ENCODE results near the gene RP2.

Gene RP2

GRCh38 chrX:46836701-46837557, at the start of gene RP2:
RP2 (plus strand) TSS chrX:46837043; CDS start chrX:46837101, 58 bp downstream.
- DNase-seq, result peak; percentile 97

- no peak for DNase-seq
Measured at GRCh38 chrX:46788902-46789301, 47.9 kb upstream of the RP2 start.

- peak; percentile 58 for DNase-seq
Measured at GRCh38 chrX:46791927-46792809, 44.7 kb upstream of the RP2 start.

- no peak for DNase-seq
Measured at GRCh38 chrX:46792810-46793188, 44.0 kb upstream of the RP2 start.

- no peak for DNase-seq
Measured at GRCh38 chrX:46793386-46794143, 43.3 kb upstream of the RP2 start.

GRCh38 chrX:46796574-46797191, 40.2 kb upstream of the RP2 start:
- DNase-seq, result peak; percentile 81

GRCh38 chrX:46803140-46803539, 33.7 kb upstream of the RP2 start:
- peak; percentile 22 for DNase-seq

- no peak for DNase-seq
Measured at GRCh38 chrX:46805270-46805669, 31.6 kb upstream of the RP2 start.

- DNase-seq, result no peak
Measured at GRCh38 chrX:46811121-46811520, 25.7 kb upstream of the RP2 start.

- DNase-seq, result peak; percentile 77
Measured at GRCh38 chrX:46812445-46812844, 24.4 kb upstream of the RP2 start.

- no peak for DNase-seq
Measured at GRCh38 chrX:46814966-46815365, 21.9 kb upstream of the RP2 start.

- no peak for DNase-seq
Measured at GRCh38 chrX:46819136-46819535, 17.7 kb upstream of the RP2 start.

GRCh38 chrX:46820391-46821100, 16.3 kb upstream of the RP2 start:
- DNase-seq, result no peak

GRCh38 chrX:46823481-46823880, 13.4 kb upstream of the RP2 start:
- no peak for DNase-seq

GRCh38 chrX:46831765-46832327, 5.0 kb upstream of the RP2 start:
- DNase-seq, result no peak

GRCh38 chrX:46837558-46838485, 979 bp downstream of the RP2 start:
- peak; percentile 26 for DNase-seq

- DNase-seq, result no peak
Measured at GRCh38 chrX:46838486-46838870, 1.6 kb downstream of the RP2 start.

GRCh38 chrX:46838974-46839480, 2.2 kb downstream of the RP2 start:
- no peak for DNase-seq

GRCh38 chrX:46840946-46841345, 4.1 kb downstream of the RP2 start:
- no peak for DNase-seq

GRCh38 chrX:46841346-46841745, 4.5 kb downstream of the RP2 start:
- peak; percentile 3 for DNase-seq
